ENCODE data around the gene PAPSS2. TPM values are rescaled to one million over a fixed set of nuclear protein-coding genes. Genes with fewer than 3 reads are reported as not detected.
"Not testable (repeated sequence)": the region's sequence is repeated elsewhere in the genome, so short reads cannot be mapped to it uniquely, and the experiment has no call there.

PAPSS2 gene
- total RNA-seq, 2 experiments from 2014 or later: 0.05 to 0.30 TPM

DNA sequence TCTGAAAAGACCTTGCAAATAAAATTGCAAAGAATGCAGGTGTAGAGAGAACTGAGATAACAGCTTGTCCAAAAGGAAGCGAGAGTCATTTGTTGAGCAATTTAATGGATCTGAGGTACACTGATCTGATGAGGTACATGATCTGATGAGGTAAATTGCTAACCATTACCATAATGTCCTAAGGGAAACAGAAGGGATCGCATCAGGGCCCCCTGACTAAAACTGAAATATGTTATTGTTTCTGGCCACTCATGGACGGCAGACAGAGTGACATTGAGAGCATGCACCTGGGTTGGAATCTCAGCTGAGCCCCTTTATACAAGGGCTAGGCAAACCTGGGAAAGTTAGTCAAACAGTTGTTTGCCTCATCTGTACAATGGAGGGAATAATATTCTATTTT is 15.8 kb upstream of the PAPSS2 start:
- H3K4me3 Mint-ChIP-seq: no peak overlapping the region
- no peak for ATAC-seq
- no peak for DNase-seq
- POLR2A ChIA-PET: no interaction called here
- peaks cover 6% of the 10 kb centered on the region for H3K36me3 Mint-ChIP-seq (ENCODE audit: low read depth)
- H3K27ac Mint-ChIP-seq: no peak overlapping the region
- CTCF ChIA-PET: interaction anchor here (0.8 to 1.1 kb wide), 2 partner anchors 14 to 38 kb away, joined by 5 to 6 read pairs; no protein-coding TSS in a partner anchor
- H3K27me3 Mint-ChIP-seq: no peaks in the 10 kb centered on the region
- H3K4me1 Mint-ChIP-seq: peaks cover 15% of the 10 kb centered on the region
- peaks cover 6% of the 10 kb centered on the region for H3K9me3 Mint-ChIP-seq (ENCODE audit: low read depth)
- intact Hi-C loops (cut with DNase I, micrococcal nuclease): loop anchor here in 1 of 2 experiments (10.0 kb wide), 1 partner anchor 109 kb away; no protein-coding TSS in a partner anchor

DNA sequence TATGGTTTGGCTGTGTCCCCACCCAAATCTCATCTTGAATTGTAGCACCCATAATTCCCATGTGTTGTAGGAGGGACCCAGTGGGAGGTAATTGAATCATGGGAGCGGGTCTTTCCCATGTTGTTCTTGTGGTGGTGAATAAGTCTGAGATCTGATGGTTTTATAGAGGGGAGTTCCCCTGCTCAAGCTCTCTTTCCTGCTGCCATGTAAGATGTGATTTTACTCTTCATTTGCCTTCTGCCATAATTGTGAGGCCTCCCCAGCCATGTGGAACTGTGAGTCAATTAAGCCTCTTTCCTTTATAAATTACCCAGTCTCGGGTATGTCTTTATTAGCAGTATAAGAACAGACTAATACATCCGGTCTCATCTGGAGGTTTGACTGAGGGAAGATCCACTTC is 15.2 kb upstream of the PAPSS2 start:
- CTCF ChIA-PET: interaction anchor here (0.8 to 1.1 kb wide), 2 partner anchors 14 to 37 kb away, joined by 5 to 6 read pairs; no protein-coding TSS in a partner anchor

DNA sequence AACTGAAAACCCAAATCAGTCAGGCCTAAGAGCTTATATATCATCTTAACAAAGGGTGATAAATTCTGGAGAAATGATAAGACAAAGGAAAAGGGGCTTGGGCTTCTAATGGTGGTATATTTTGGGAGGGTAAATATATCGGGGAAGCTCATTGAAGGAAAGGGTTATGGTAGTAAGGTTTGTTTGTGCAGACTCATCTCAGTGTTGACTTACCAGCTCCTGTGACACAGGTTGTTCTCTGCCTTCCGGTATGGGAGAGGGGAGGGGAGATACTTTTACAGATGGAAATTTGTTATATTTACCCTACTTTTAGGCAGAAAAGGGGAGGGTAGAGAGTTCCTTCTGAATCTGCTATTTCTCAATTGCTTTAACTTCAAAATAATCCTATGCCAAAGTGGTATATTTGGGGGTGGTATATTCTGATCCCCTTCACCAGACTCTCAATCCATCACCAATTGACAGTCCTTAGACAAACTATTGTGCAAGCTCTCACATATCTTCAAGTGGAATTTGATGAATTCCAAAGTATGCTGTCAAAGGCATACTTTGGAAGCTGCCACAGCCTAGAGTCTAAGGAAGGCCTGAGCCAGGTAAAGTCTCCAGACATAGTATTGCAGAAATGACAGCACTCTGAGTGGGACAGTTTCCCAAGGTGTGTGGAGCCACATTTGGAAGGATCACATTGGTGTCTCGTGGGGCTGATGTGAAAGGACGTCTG is 13.3 kb upstream of the PAPSS2 start:
- no peak for ATAC-seq
- Mint-ChIP-seq H3K27ac (peak overlapping the region; percentile 29), H3K9me3 (ENCODE audit: low read depth) (peaks cover 6% of the 10 kb centered on the region), H3K4me3 (no peak overlapping the region), H3K27me3 (peaks cover 3% of the 10 kb centered on the region), H3K4me1 (peaks cover 15% of the 10 kb centered on the region), H3K36me3 (ENCODE audit: low read depth) (peaks cover 6% of the 10 kb centered on the region)
- CTCF ChIA-PET: interaction anchor here (0.7 to 0.9 kb wide), 3 partner anchors 9 to 81 kb away, joined by 3 read pairs; no protein-coding TSS in a partner anchor
- intact Hi-C loops (cut with DNase I, micrococcal nuclease): loop anchor here (5.0 to 10.0 kb wide), 2 partner anchors 112 to 114 kb away; no protein-coding TSS in a partner anchor
- POLR2A ChIA-PET: interaction anchor here (0.6 kb wide), 1 partner anchor 706 kb away, joined by 5 read pairs; no protein-coding TSS in a partner anchor
- no peak for DNase-seq

More for the DNA sequence above, 15.2 kb upstream of the PAPSS2 start:
- DNase-seq; H3K36me3 Mint-ChIP-seq (ENCODE audit: low read depth); H3K9me3 Mint-ChIP-seq (ENCODE audit: low read depth); H3K27me3 Mint-ChIP-seq; H3K4me3 Mint-ChIP-seq: not testable (repeated sequence)
- Mint-ChIP-seq H3K4me1 (peaks cover 15% of the 10 kb centered on the region), H3K27ac (peak overlapping the region; percentile 26)
- POLR2A ChIA-PET: interaction anchor here (0.7 kb wide), 1 partner anchor 130 kb away, joined by 3 read pairs; no protein-coding TSS in a partner anchor
- peak; percentile 54 for ATAC-seq
- intact Hi-C loops (cut with DNase I, micrococcal nuclease): loop anchor here in 1 of 2 experiments (10.0 kb wide), 1 partner anchor 110 kb away; no protein-coding TSS in a partner anchor

DNA sequence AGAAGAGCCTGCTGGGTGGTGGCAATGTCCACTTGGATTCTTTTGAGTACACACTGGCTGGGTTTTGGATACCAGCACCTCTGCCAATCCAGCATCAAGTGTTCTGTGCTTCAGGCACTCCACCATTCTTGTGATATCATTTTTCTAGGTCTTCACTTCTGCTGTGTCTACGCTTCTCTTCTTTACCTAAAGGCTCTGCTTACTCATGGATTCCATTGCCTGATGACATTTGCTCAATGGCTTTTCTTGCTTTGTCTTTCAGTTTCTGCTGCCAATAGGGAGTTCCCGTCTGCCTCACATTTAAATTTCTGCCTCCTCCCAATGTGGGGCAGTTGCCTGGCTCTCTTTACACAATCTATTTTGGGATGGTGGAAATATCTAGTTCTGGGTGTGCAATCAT is 12.7 kb upstream of the PAPSS2 start:
- ChIA-PET POLR2A (interaction anchor here (0.6 kb wide), 1 partner anchor 707 kb away, joined by 5 read pairs; no protein-coding TSS in a partner anchor), CTCF (no interaction called here)
- no peak overlapping the region for H3K4me3 Mint-ChIP-seq
- intact Hi-C loops (cut with DNase I, micrococcal nuclease): loop anchor here (5.0 to 10.0 kb wide), 2 partner anchors 112 to 115 kb away; no protein-coding TSS in a partner anchor
- DNase-seq (peak; percentile 39), ATAC-seq (peak; percentile 88)
- peaks cover 15% of the 10 kb centered on the region for H3K4me1 Mint-ChIP-seq
- peaks cover 6% of the 10 kb centered on the region for H3K36me3 Mint-ChIP-seq (ENCODE audit: low read depth)
- H3K27me3 Mint-ChIP-seq: peaks cover 8% of the 10 kb centered on the region
- H3K9me3 Mint-ChIP-seq (ENCODE audit: low read depth): peaks cover 6% of the 10 kb centered on the region
- peak overlapping the region; percentile 29 for H3K27ac Mint-ChIP-seq

DNA sequence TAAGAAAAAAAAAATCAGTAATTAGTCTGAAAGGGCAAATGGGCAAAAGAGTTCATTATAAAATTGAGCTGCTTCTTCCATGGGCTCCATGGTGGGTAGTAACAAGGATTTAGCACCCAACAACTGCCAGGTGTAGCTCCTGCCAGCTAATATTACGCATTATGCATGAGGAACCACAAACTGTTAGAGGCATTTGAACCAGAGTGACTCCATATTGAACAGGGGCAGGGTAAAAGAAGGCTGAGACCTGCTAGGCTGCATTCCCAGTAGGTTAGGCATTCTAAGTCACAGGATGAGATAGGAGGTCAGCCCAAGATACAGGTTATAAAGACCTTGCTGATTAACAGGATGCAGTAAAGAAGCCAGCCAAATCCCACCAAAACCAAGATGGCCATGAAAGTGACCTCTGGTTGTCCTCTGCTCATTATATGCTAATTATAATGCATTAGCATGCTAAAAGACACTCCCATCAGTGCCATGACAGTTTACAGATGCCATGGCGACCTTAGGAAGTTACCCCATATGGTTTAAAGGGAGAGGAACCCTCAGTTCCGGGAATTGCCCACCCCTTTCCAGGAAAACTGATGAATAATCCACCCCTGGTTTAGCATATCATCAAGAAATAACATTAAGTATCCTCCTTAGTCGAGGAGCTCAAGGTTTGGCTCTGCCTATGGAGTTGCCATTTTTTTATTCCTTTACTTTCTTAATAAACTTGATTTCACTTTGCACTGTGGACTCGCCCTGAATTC is 8.7 kb upstream of the PAPSS2 start:
- Mint-ChIP-seq H3K4me1 (peaks cover 8% of the 10 kb centered on the region), H3K36me3 (ENCODE audit: low read depth) (peaks cover 2% of the 10 kb centered on the region), H3K27ac (no peak overlapping the region), H3K27me3 (peaks cover 15% of the 10 kb centered on the region), H3K9me3 (ENCODE audit: low read depth) (no peaks in the 10 kb centered on the region), H3K4me3 (no peak overlapping the region)
- CTCF ChIA-PET: no interaction called here
- POLR2A ChIA-PET: no interaction called here
- ATAC-seq (no peak), DNase-seq (no peak)
- intact Hi-C loops (cut with DNase I, micrococcal nuclease): loop anchor here in 1 of 2 experiments (10.0 kb wide), 2 partner anchors 734 to 904 kb away; no protein-coding TSS in a partner anchor

DNA sequence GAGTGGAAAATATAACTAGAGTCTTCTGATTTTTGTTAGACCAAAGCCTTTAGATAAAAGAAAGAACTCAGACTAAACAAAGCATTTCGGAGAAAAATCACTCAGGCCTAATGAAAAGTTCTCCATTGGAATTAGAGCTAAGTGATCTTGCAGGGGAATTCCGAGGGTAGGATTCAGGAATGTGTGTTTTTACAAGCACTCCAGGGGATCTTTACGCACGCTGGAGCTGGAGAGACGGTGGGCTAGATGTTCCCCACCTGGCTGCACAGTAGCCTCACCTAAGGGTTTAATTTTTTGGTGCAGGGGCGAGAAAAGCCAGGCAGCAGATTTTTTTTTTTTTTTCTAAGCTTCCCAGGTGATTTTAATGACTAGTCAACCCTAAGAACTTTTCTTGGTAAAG is 7.9 kb upstream of the PAPSS2 start:
- intact Hi-C loops (cut with DNase I, micrococcal nuclease): loop anchor here in 1 of 2 experiments (10.0 kb wide), 2 partner anchors 733 to 903 kb away; no protein-coding TSS in a partner anchor
- no peak overlapping the region for H3K27ac Mint-ChIP-seq
- POLR2A ChIA-PET: no interaction called here
- CTCF ChIA-PET: no interaction called here
- no peaks in the 10 kb centered on the region for H3K9me3 Mint-ChIP-seq (ENCODE audit: low read depth)
- ATAC-seq (no peak), DNase-seq (no peak)
- H3K4me1 Mint-ChIP-seq: peaks cover 8% of the 10 kb centered on the region
- H3K4me3 Mint-ChIP-seq: no peak overlapping the region
- peaks cover 15% of the 10 kb centered on the region for H3K27me3 Mint-ChIP-seq
- H3K36me3 Mint-ChIP-seq (ENCODE audit: low read depth): peaks cover 2% of the 10 kb centered on the region

DNA sequence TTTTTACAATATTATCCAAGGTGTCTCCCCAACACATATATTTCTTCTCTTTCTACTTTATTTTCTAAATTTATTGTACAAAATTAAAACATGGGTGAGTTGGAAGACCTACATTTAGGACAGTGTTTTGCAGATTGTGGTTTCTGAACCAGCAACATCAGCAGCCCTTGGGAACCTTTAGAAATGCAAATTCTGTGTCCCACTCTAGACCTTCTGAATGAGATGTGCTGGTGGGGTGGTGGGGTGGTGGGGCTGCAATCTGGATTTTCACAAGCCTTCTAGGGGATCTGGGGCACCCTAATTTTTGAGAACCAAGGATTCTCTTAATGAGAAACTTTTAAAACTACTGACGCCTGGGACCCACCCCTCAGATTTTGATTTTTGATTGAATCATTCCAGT is 7.4 kb upstream of the PAPSS2 start:
- H3K36me3 Mint-ChIP-seq (ENCODE audit: low read depth): peaks cover under 1% of the 10 kb centered on the region
- CTCF ChIA-PET: no interaction called here
- POLR2A ChIA-PET: no interaction called here
- H3K27ac Mint-ChIP-seq: no peak overlapping the region
- intact Hi-C loops (cut with DNase I, micrococcal nuclease): loop anchor here in 1 of 2 experiments (10.0 kb wide), 2 partner anchors 733 to 903 kb away; no protein-coding TSS in a partner anchor
- H3K9me3 Mint-ChIP-seq (ENCODE audit: low read depth): no peaks in the 10 kb centered on the region
- H3K4me1 Mint-ChIP-seq: peaks cover 3% of the 10 kb centered on the region
- peaks cover 15% of the 10 kb centered on the region for H3K27me3 Mint-ChIP-seq
- H3K4me3 Mint-ChIP-seq: no peak overlapping the region
- ATAC-seq (no peak), DNase-seq (no peak)

DNA sequence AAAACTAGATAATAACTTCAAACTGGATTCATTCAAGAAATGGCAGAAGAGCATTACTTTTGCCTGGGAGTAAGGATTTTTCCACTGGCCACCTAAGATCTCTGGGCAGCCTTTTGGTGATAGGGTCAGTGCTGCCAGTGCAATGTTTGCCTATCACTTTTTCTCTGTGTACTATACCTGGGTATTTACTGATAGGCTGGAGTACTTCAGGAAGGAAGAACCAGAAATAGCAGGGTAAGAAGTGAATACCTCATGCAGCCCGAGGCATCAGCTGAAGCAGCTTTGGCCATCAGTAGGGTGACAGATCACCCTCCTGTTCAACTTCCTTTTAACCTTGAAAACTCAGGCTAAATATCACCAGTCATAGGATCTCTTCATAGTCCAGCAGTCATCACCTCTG is 5.5 kb upstream of the PAPSS2 start:
- CTCF ChIA-PET: interaction anchor here (0.7 kb wide), 1 partner anchor 574 kb away, joined by 3 read pairs; no protein-coding TSS in a partner anchor
- intact Hi-C loops (cut with DNase I, micrococcal nuclease): loop anchor here in 1 of 2 experiments (10.0 kb wide), 2 partner anchors 731 to 901 kb away; no protein-coding TSS in a partner anchor
- no peak overlapping the region for H3K4me3 Mint-ChIP-seq
- H3K9me3 Mint-ChIP-seq (ENCODE audit: low read depth): no peaks in the 10 kb centered on the region
- peaks cover 3% of the 10 kb centered on the region for H3K4me1 Mint-ChIP-seq
- POLR2A ChIA-PET: no interaction called here
- H3K27ac Mint-ChIP-seq: no peak overlapping the region
- H3K36me3 Mint-ChIP-seq (ENCODE audit: low read depth): no peaks in the 10 kb centered on the region
- ATAC-seq: no peak
- H3K27me3 Mint-ChIP-seq: peaks cover 20% of the 10 kb centered on the region
- DNase-seq: no peak

DNA sequence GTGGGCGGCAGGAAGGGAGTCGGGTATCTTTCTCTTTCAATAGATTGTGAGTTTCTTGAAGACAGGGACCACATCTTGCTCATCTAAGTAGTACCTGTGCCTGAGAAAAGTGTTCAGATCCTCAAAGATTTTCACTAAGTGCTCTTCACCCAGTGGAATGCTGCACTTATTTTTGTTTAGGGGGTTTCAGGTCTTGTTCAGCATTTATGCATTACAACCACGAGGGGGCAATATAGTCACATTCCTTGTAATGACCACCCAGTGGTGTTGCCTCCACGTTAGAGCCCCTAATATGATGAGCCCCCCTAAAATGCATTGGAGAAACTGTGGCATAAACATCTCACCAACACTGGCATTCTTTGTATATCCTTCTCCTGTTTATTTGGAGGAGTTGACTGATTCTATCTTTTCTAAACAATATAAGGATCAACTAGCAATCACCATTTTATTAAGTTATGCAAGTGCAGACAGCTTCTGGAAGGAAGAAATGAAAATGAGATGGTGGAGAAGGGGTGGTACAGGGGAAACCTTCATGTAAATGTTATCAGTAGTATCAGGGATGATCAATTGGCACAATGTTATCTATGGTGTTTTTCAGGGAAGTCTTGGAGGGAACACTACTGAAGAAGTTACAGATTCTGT is 3.1 kb upstream of the PAPSS2 start:
- Mint-ChIP-seq H3K4me1 (peaks cover 8% of the 10 kb centered on the region), H3K27me3 (peaks cover 28% of the 10 kb centered on the region), H3K4me3 (no peak overlapping the region), H3K36me3 (ENCODE audit: low read depth) (no peaks in the 10 kb centered on the region), H3K27ac (no peak overlapping the region), H3K9me3 (ENCODE audit: low read depth) (no peaks in the 10 kb centered on the region)
- intact Hi-C loops (cut with DNase I, micrococcal nuclease): loop anchor here (1.0 to 10.0 kb wide), 4 partner anchors 79 to 898 kb away; no protein-coding TSS in a partner anchor
- peak; percentile 37 for DNase-seq
- ChIA-PET CTCF (interaction anchor here (0.6 to 3.0 kb wide), 7 partner anchors 10 to 123 kb away, joined by 3 to 13 read pairs (median 5); no protein-coding TSS in a partner anchor), POLR2A (no interaction called here)
- ATAC-seq: peak; percentile 58

DNA sequence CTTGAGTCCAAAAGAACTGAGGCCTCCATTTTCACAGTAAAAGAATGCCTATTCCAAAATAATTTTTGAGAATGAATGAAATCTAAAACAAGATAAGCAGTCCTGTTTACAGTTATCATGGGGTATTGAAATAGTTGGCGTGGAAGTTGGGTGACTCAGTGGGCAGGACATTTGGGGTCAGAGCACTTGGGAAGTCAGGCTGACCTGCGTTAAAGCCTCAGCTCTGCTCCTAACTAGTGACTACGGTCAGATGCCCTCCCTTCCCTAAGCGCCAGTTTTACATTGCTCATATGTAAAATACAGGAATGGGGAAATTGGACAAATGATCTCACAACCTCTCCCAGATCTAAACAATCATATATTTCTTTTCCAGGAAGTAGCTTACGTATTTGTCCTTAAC is 2.3 kb upstream of the PAPSS2 start:
- no peak for DNase-seq
- POLR2A ChIA-PET: interaction anchor here (0.7 kb wide), 1 partner anchor 92 kb away, joined by 6 read pairs; no protein-coding TSS in a partner anchor
- H3K9me3 Mint-ChIP-seq (ENCODE audit: low read depth): no peaks in the 10 kb centered on the region
- intact Hi-C loops (cut with DNase I, micrococcal nuclease): loop anchor here in 1 of 2 experiments (10.0 kb wide), 2 partner anchors 727 to 897 kb away; no protein-coding TSS in a partner anchor
- no peaks in the 10 kb centered on the region for H3K36me3 Mint-ChIP-seq (ENCODE audit: low read depth)
- no peak for ATAC-seq
- peaks cover 30% of the 10 kb centered on the region for H3K27me3 Mint-ChIP-seq
- no peak overlapping the region for H3K4me3 Mint-ChIP-seq
- peaks cover 8% of the 10 kb centered on the region for H3K4me1 Mint-ChIP-seq
- no peak overlapping the region for H3K27ac Mint-ChIP-seq
- CTCF ChIA-PET: interaction anchor here (0.6 to 3.0 kb wide), 12 partner anchors 9 to 895 kb away, joined by 3 to 13 read pairs (median 4); no protein-coding TSS in a partner anchor
